GM12873 (cell line): ENCODE data around the gene KCND3.

Experiments used
- CTCF ChIP-seq: IDR thresholded peaks from 2 replicates; pipeline ENCODE4 v1.5.1; 2012; ENCODE audit warnings: low read depth, mild to moderate bottlenecking, moderate library complexity, low read length, control low read depth; ENCODE audit not compliant: insufficient read depth; ENCODE audit errors: missing control alignments

The KCND3 gene

GRCh38 chr1:111988743-111989453, 570 bp downstream of the KCND3 start:
- no peak for TF ChIP-seq CTCF

- TF ChIP-seq CTCF = no peak
Observed at GRCh38 chr1:111988377-111988742, 1.1 kb downstream of the KCND3 start.

- TF ChIP-seq CTCF = no peak
Observed at GRCh38 chr1:111987502-111987901, 2.0 kb downstream of the KCND3 start.

GRCh38 chr1:111983500-111983899, 6.0 kb downstream of the KCND3 start:
- no peak for TF ChIP-seq CTCF

- TF ChIP-seq CTCF = no peak
Observed at GRCh38 chr1:111982428-111982827, 7.0 kb downstream of the KCND3 start.

- TF ChIP-seq CTCF = no peak
Observed at GRCh38 chr1:111981871-111982270, 7.6 kb downstream of the KCND3 start.

GRCh38 chr1:111981090-111981489, 8.4 kb downstream of the KCND3 start:
- no peak for TF ChIP-seq CTCF
